IPS DF 19.7 (cell line): Measurements from ENCODE around the gene PDE3A.
"Not testable (repeated sequence)": the region's sequence is repeated elsewhere in the genome, so short reads cannot be mapped to it uniquely, and the experiment has no call there.

Experiments
- DNase-seq: peaks from one replicate; pipeline ENCODE4 v3.0.0-alpha.2; 2013; ENCODE audit warnings: low read depth, low spot score

Gene PDE3A

DNA sequence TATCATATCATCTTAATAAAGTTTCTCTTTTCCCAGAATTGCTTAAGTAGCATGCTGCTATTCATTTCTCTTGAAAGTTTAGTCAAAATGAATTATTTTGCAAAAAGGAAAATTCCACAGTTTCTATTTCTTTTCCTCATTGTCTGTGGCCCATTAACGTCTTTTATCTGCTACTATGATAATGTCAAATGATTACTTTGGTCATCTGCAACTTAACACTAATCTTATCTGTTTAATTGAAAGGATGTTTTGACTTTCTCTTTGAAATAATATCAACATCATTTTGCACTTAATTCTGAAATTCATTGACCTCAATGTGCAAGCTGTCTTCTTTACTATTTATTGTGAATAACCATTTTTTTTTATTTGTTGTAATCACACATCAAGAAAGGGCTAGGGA, 180.3 kb downstream of the PDE3A start:
- no peak for DNase-seq

DNA sequence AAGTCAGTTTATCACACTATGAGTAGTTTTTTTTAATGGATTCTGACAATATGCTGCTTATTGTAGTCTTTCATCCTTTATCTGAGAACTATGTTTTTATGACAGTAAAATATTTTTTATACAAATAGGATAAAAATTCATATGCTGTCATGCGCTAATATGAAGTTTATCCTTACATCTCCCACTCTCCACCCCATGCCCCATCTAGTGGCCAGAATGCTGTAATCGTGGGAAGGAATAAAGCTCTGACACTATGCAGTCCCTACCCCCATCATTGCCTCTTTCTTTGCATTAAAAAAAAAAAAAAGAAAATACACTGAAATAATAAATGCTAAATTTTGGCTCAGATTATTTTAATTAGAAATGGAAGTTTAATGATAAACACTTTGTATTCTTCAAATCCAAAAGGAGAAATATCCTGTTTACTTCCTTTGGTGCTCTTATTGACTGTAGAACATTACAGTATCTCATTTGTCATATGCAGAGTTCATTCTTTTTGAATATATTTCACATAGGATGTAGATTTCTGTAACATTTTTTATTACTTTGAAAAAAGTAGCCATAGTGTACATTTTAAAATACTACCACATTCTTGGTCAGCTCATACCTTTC, 180.9 kb downstream of the PDE3A start:
- no peak for DNase-seq

GRCh38 chr12:20551742-20552442, 183.6 kb downstream of the PDE3A start:
- not testable (repeated sequence) for DNase-seq

DNA sequence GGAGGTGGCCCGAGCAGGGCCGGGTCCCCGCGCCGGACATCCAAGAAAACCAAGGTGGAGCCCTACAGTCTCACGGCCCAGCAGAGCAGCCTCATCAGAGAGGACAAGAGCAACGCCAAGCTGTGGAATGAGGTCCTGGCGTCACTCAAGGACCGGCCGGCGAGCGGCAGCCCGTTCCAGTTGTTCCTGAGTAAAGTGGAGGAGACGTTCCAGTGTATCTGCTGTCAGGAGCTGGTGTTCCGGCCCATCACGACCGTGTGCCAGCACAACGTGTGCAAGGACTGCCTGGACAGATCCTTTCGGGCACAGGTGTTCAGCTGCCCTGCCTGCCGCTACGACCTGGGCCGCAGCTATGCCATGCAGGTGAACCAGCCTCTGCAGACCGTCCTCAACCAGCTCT, 184.2 kb downstream of the PDE3A start:
- DNase-seq = not testable (repeated sequence)

DNA sequence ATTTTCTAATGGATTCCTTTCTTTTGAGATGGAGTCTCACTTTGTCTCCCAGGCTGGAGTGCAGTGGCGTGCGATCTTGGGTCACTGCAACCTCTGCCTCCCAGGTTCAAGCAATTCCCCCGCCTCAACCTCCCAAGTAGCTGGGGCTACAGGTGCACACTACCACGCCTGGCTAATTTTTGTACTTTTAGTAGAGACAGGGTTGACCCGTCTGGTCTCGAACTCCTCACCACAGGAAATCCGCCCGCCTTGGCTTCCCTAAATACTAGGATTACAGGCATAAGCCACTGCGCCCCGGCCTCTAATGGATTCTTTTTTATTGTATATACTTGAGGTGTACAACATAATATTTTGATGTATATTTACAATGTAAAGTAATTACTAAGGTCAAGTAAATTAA, 186.7 kb downstream of the PDE3A start:
- DNase-seq = no peak

DNA sequence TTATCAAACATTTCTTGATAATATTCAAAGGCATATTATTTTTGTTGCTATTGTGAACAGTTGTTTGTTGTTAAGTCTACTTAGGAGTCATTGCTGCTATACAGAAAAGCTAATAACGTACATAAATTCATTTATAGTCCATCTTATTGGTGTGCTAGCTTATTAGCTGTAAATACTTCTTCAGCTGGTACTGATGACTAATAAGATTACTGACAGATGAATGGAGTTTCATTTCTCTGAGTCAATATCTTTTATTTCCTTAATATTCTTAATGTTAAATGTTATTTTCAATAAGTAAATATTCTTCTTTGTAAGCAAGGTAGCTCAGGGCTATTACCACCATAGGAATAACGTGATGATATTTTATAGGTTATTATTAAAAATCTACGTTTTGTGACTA, 187.4 kb downstream of the PDE3A start:
- no peak for DNase-seq

DNA sequence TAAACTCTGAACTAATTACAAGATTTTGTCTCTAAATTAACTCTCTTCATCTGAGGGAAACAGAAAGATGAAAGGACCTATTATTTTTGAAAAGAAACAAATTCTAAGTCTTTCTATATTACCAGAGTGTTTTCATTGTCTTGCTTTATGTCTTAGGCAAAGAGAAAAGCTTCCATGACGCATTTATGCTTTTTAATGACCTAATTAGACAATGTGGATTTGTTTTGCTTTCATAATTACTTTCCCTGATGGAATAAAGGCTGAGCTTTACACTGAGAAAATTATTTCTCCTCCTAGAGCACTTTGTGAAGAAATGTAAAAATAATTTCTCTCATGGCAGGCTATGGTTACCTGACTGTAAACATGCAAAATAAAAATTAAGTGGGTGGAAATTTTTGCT, 188.8 kb downstream of the PDE3A start:
- DNase-seq = no peak

DNA sequence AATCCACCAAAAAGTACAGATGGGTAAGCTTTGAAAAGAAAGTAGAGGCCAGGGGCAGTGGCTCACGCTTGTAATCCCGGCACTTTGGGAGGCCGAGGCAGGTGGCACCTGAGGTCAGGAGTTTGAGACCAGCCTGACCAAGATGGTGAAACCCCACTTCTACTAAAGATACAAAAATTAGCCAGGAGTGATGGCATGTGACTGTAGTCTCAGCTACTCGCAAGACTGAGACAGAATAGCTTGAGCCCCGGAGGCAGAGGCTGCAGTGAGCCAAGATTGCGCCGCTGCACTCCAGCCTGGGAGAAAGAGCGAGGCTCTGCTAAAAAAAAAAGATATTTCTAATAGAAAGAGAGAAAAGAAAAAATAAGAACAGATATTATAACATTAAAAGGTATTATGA, 192.6 kb downstream of the PDE3A start:
- no peak for DNase-seq

GRCh38 chr12:20561871-20562270, 193.5 kb downstream of the PDE3A start:
- no peak for DNase-seq

DNA sequence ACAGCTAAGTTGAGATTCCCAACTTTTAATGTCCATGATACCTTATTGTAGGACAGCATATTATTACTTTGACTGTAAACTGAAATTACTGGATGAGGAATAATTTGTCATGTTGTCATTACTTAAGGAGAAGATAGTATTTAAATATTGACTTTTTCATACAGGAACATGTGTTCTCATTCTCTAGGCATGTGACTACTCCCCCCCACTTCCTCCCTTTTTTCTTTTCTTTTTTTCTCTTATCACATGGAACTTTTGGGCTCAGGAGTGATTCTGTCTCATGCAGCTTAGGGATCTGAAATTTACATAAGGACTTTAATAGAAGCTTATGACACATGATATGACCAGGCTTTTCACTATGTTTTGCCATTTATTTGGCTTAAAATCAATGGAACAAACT, 199.1 kb downstream of the PDE3A start:
- DNase-seq = no peak

GRCh38 chr12:20572451-20572850, 204.1 kb downstream of the PDE3A start:
- no peak for DNase-seq

DNA sequence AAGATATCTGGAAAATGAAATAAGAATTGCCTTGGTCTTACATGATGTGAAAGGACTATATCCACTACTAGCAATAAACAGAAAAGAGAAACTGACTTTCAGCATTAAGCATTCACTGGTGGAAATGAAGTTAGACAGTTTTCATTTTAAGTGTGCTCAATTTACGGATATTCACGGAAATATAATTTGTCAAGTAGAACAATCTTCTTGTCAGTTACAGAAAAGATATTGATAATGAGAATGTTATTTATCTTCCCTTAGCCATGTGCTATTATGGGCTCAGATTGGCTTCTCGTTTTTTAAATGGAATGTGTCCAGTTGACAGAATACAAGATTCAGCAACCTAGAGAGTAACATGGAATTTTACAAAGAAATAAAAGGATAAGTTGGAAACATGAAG, 208.2 kb downstream of the PDE3A start:
- no peak for DNase-seq

GRCh38 chr12:20577054-20577453, 208.7 kb downstream of the PDE3A start:
- DNase-seq = no peak

DNA sequence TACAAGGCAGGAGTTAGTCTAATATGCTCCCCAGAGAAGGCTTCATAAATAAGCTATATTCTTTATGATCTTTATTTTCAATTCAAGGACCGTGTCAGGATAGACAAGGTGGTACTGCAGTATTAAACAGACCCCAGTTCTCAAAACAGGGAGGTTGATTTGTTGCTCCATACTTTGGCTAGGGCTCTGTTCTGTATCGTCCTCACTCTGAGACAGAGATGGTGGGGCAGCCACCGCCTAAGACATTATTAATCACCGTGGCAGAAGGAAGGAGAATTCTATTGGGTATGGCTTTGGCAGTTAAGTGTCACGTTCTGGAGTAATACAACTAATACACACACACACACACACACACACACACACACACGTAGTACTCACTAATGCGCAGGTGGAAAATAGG, 209.8 kb downstream of the PDE3A start:
- no peak for DNase-seq

- DNase-seq = no peak
Measured at GRCh38 chr12:20585055-20585625, 216.8 kb downstream of the PDE3A start.

DNA sequence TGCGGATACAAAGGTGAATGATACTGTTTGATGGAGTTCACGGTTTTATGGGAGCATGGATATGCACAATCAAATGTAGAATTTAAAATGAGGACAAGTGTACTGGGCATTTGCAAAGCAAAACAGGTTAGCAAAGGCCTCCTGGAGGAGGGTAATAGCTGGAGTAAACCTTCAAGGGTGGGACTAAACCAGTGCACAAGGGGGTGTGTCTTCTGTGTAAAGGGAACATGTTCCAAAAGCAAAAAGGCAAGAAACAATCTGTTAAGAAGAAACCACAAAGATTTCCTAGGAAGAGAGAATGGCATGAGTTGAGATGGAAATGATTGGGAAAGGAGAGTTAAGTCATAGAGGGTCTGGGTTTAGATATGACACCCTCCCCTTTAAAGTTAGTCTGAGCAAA, 217.6 kb downstream of the PDE3A start:
- DNase-seq = no peak

DNA sequence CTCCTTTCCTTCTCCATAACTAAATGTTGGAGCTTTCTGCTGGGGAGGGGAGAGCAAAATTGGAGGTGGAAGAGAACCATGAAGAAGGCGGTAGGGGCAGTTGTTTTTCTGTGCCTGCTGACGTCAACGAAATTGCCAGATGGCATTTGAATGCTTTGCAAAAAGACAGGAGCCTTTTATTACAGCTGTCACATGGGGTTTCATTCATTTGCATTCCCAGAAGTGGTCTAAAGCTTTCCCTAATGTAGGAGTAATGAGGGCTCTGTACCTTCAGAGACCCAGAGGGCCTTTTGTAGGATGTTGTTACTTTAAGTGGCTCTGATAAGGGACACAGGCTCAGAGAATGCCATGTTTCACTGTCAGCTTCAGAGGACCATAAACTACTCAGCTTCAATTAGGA, 219.7 kb downstream of the PDE3A start:
- no peak for DNase-seq

GRCh38 chr12:20590570-20590969, 222.2 kb downstream of the PDE3A start:
- DNase-seq = no peak

DNA sequence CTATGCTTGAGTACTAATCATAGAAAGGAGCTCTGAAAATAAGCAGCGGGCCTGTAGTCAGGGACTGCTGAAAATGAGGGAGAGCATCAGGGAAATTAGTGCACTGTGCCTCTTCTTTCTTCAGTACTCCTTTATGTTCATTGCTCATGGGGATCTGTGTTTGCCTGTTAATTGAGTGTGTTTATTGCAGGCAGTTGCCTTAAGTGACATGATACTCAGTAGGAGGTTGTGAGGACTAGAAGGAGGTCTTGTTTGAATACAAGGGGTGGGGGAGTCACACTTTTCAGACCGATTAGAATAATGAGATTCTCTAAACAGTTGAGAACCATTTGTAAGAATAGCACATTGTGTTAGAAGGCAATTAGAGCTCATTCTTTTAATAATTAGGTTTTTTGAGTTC, 224.2 kb downstream of the PDE3A start:
- DNase-seq = no peak

- DNase-seq = no peak
Measured at GRCh38 chr12:20593611-20594010, 225.3 kb downstream of the PDE3A start.

DNA sequence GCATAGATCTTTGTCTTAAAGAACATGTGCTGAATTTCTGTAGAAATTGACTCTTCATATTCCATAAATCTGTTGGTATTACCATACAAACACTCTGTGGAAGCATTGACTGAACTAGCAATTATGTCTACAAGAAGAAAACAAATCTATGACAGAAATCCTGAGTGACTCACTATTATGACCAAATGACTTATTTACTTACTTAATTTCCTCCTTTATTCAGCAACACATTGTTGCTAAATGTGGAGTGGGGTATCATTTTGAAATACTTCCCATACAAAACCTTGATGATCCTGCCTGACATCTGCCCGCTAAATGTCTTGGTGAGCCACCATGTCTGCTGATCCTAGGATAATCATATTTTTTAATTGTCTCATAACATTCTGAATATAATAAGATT, 227.7 kb downstream of the PDE3A start:
- no peak for DNase-seq

DNA sequence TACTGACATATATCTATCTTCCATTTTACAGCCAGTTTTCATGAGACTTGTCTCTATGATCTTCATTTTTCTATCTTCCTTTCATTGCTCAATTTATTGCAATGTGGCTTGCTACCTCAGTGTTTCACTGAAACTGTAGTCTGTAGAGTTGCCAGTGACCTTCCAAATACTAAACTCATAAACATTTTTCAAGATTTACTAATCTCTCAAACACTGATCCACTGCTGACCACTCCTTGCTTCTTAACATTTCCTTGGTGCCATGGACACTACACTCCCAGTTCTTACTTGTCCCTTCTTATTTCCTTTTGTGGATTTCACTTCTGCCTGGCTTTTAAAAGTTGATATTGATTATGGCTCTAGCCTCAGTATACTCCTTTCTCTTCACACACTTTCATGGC, 231.4 kb downstream of the PDE3A start:
- DNase-seq = no peak

DNA sequence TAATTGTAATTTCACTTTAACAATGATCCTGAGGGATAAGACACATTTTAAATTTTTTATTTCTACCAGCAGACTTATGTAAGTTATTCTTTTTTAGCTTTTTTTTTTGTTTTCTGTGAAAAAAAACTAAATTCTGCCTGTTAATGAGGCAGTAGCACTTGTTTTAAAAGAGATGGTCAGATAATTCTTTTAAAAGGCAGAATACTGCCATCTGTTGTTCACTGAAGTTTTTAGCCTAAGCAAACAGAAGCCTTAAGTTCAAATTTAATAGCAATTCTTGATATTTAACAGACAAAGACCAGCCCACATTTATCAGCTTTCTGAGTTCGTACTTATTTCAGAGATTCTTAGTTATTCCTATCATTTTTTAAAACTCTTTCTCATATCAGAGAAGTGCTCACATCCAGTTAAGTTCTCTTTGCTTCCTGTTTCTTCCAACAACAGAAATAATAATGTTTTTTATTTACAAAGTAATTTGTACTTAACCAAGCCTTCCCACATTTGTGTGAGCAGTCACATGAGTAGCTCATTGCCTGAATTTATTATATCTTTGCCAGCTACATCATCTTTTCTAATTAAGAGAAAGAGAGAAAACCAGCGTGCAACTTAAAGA, 233.4 kb downstream of the PDE3A start:
- DNase-seq = no peak
